ENCODE data around the gene SLC36A3.
"Not testable (repeated sequence)": the region's sequence is repeated elsewhere in the genome, so short reads cannot be mapped to it uniquely, and the experiment has no call there.

Gene SLC36A3

DNA sequence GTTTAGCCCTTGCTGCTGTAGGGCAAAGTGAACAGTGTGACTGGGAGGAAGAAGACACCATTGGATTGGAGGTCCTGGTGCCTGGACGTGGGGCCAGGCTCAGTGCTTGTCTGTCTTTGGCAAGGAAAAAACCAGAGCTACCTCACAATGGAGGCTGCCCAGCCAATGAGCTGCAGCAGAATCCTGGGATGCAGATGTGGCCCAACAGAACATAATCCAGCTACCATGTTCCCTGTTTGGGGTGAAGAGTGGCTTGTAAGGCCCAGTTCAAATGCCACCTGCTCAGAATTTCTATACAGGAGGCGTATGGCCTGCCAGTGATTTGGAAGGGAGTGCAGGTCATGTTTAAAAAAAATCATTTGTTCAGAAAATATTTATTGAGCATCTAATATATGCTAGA lies at the start of gene SLC36A3:
Gene SLC36A3 (minus strand): TSS at position 101 of the 400 bp plus-strand sequence. CDS start 412 bp downstream, outside the sequence.
- DNase-seq (ENCODE audit: low read depth in 2 of 2), result no peak

DNA sequence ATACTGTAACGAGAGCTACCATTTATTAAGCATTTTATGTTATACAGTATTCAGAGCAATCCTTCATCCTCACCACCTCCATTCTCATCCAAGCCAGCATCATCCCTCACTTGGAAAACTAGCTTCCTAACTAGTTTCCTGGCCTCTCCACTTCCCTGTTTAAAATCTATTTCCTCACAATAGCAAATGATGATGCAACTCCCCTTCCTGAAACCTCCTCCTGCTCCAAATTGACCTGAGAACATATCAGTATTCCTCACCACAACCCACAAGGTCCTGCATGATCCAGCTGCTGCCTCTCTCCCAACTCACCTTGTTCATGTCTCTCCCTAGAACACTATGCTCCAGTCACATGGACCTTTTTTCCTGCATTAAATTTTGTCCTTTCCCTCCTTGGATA lies 48.1 kb upstream of the SLC36A3 start:
- DNase-seq (ENCODE audit: low read depth in 2 of 2), result no peak

DNA sequence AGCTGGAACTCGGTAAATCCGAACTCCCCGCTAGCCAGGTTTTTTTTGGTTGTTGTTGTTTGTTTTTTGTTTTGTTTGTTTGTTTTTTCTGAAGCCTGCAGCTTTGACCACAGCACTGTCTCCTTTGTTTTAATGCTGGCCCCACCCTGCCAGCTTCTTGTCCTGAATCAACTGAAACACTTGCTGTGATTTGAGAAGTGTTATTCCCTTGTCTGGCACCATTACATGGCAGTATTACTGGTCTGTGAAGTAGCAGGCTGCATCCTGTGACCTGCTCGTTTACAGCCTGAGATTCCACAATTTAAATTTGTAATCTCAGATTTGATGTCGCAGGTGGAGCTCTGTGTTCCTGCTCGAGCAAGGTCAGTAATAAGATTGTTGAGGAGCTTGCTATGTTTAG lies 45.2 kb upstream of the SLC36A3 start:
- no peak for DNase-seq (ENCODE audit: low read depth in 2 of 2)

DNA sequence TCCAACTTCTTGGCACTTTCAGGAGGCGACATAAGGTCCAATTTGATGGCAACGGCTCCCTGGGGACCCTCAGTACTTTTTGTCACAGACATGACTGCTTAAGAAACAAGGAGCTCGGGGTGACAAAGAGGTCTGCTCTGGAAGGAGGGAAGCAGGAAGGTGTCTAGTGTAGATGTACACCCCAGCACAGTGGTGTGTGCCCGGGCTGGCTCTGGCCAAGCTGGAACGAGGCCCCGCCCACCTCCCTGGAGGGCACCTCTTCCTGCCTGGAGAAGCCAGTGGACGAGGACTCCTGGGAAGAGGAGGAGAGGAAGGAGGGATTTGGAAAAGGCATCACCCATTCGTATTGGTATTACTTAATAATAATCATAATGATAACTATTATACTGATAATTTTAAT lies 43.8 kb upstream of the SLC36A3 start, which contains the start of gene SLC36A2:
Gene SLC36A2 (minus strand): TSS at position 191 of the 400 bp plus-strand sequence. CDS start 99 bp downstream, at position 92.
- no peak for DNase-seq (ENCODE audit: low read depth in 2 of 2)

DNA sequence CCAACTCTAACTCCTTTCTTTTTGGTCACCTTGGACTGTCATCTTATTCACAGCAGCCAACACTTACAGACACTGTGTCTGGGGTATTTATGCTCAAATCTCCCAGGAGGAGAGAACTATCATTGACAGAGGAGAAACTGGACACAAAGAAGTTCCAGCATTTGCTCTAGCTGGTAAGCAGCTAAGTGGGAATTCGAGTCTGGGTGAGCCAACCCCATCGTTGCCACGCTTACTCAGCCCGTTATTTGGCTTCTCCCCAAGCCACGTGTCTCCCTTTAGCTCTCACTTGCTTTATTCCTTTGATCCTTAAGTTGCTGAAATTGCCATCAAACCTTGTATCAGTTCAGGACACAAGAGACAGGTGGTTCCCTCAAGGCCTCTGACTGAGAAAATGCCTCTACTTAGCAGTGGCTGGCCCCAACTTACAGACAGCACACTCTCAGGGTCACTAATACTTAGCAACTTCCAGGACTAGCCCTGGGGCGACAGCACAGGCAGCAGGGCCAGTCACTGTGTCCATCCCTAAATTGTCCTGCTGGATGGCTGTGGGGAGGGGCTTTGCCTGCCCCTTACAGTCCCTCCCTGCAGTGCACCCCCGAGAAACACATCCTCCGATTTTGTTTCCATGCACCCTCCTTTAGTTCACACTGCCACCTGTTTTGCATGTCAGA lies 42.4 kb upstream of the SLC36A3 start:
- DNase-seq (ENCODE audit: low read depth in 2 of 2), result no peak

DNA sequence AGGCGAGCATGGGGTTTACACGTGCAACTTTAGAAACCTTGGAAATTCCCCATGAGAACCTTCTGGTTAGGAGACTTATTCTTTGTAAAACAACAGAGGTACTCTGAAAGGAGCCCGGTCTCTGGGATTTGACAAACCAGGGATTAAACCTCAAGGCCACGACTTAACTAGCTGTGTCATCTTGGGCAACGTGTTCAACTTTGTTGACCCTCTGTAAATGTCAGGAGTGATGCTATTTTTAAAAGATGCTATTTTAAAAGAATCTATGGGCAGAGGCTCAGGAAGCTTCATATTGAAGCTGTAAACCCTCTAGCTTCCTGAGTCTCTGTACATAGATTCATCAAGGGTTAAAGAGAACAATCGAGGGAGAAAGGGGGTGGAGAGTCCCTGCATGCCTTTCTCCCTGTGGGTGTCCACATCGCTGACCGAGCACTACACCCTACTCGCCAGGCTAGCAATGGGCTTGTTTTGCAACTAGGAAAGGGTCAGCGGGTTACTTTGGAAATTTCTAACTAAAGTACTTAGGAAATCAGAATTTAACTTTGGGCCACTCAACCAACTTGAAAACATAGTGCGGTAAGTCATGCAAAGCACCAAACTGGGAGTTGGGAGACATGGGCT lies 41.7 kb upstream of the SLC36A3 start:
- no peak for DNase-seq (ENCODE audit: low read depth in 2 of 2)

DNA sequence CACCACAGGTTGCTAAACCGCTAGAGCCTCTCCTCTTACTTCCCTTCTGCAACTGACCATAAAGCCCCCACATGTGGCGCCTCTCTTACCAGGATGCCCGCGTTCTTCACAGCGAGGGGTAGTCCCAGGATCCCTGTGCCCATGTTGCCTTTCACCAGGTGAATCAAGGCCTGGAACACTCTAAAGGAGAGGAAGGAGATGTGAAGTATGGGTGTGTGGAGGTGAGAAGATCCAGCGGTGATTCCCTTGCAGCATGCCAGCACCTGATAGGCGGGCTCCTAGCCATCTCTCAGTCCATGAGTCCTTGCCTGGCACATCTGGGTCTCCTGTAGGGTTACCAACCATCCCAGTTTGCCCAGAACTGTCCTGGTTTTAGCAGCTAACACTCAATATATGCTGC lies 40.5 kb upstream of the SLC36A3 start:
- DNase-seq (ENCODE audit: low read depth in 2 of 2), result no peak

DNA sequence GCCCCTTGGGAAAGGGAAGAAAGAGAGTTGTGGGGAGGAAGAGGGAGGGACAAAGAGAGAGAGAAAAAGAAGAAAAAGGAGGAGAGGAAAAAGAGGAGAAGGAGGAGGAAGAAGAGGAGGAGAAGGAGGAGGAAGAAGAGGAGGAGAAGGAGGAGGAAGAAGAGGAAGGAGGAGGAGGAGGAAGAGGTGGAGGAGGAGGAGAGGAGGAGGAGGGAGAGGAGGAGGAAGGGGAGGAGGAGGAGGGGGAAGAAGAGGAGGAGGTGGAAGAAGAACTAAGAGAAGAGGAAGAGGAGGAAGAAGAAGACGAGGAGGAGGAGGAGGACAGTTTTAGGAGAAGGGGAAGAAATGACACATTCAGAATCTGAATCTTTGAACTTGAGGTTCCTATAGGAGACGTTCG lies 36.4 kb upstream of the SLC36A3 start:
- no peak for DNase-seq (ENCODE audit: low read depth in 2 of 2)

DNA sequence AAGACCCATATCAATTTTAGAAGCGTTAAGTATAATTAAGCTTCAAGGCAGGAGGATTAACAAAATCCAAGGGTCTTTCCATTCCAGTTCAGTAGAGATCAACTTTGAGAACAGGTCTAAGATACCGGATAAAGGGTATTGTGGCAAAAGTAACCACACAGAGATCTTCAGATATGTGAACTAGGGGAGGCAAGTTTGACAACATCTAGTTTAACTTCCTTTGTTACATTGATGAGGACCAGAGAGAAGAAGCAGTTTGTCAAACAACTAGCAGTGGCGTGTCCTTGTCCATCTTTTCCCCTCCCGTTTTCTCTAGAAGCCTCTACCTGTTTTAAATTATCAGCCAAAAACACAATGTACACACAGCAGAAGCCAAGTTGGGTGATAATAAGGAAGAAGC lies 35.2 kb upstream of the SLC36A3 start:
- no peak for DNase-seq (ENCODE audit: low read depth in 2 of 2)

DNA sequence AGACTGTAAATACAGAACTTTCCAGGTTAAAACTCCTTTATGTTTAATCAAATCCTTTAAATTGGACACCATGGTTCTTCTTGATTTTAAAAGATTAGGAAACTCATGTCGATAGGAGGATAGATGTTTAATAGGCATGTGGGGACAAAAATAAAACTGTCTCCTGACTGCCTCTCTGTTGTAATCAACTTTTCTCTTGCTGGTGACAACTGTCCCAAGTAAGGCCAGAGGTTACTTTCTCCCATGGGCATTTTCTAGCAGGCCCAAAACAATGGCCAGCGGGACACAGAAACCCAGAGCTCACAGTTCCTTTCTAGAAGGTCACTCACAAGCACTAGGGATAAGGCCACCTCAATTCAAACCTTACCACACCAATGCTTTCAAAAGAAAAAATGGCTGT lies 29.3 kb upstream of the SLC36A3 start:
- DNase-seq (ENCODE audit: low read depth in 2 of 2), result no peak

DNA sequence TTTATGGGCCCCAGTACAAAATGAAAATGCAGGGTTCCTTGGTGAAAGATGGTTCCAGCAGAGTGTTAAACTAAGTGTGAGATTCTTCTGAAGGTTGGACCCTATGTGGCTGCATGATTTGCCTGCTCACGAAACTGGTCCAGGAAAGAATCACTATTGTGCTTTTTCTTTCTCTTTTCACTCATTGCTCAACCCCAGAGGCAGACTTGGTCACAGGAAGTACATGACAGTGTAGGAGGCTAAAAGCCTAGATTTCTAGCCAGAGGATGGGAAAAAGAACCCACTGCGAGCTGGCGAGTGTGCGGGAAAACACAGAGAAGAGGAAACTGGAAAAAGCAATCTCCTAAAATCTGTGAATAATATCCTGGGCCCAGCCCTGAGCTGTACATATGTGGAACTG lies 25.2 kb upstream of the SLC36A3 start:
- DNase-seq (ENCODE audit: low read depth in 2 of 2), result no peak

DNA sequence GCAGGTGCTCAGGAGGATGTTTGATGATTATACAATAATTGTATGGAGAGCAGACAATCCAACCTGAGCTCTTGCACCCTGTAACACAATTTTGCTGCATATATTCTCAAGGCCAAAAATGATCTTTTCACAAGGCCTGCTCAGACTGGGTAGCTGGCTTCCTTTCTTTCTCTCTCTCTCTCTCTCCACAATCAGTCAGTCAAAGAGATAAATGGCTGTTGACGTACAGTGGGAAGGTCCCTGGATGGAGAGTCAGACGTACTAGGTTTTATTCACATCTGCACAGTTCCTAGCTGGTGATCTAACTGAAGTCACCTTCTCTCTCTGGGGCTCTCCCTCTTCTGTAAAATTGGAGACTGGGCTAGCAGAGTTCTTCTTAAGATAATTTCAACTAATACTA lies 24.0 kb upstream of the SLC36A3 start:
- no peak for DNase-seq (ENCODE audit: low read depth in 2 of 2)

DNA sequence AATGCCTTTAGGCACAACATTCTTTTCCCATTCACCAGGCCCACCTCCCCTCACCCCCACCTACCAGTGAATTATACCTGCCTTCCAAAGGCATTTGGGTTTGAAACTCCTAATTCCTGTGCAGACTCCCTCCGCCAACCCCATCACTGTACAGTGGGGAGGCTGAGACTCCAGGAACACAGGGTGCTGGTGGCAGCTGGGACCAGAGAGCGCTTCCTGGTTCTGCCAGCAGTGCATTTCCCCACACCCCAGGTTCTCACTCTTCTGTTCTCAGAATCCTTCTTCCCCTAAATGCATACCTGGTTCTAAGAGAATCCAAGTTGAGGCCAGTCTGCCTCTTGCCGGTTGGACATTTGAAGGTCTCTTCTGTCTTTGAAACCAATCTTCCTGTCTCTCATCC lies 22.7 kb upstream of the SLC36A3 start:
- DNase-seq (ENCODE audit: low read depth in 2 of 2), result no peak

DNA sequence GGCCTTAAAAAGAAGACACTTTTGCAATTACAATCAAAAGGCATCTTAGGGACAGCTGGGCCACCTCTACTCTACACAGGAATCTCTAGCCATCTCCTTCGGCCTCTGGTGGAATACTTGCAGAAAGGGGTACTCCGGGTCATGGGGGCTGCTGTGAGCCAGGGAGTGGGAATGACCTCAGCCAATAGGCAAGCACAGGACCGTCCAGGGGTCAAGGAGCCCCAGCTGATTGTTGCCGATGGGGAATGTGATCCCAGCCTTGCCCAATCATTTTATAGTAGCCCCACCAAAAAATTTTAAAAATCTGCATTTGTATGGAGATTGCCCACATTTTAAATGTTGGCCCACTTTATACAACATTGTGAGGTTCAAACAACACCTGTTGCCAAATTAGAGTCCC lies 16.9 kb upstream of the SLC36A3 start:
- DNase-seq (ENCODE audit: low read depth in 2 of 2), result no peak

DNA sequence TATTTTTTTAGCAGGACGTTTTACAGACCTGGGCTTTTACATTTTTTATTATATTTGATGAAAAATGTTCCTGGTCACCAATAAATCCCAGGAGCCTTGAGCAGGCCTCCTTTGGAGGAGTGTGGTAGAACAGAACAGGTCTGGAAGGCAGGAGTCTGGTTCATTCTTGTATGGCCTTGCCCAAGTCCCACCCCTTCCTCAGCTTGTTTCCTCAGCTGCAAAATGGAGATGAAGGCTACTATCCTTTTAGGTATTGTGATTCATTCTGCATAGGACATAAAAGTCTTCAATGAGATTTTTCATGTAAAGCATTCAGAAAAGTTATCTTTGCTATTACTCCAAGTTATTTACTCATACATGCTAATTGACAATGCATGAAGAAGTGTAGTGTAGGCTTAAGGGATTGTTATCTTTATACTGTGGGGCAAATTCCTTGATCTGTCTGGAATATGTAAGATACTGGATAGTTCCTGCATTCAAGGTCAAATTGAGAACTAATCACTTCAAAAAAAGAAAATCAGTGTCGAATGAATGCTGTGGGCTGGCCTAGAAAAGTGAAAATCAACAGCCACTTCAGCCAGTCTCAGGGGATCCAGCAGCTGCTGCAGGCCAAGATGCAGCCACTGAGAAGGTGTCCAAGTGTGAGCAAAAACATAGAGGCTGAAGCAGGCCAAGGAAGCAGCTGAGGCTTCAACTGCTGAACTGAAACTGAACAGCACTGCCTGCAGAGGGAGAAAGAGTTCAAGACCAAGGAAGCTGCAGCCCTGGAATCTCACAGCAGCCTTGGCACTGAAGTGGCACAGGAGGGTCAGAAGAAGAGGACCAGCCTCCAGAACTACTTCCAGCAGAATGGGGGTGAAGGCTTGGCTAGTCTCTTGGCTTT lies 15.5 kb upstream of the SLC36A3 start:
- DNase-seq (ENCODE audit: low read depth in 2 of 2), result no peak

DNA sequence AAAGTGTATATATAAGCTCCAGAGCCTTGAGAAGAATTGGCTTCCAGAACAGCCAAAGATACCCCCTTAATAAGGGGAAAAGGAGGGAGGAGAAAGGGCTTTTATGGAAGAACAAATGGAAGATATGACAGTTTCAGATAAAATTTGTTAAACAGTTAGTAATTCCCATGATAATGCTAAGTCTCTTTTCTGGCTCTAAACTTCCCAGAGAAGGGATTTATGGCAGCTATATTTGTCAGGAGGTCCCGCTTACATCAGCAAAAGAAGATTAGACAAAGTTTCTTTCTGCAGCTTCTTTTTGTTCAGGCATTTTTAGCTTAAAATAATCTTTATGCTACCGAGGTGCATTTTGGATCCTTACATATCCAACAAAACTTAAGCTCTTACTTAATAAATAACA lies 14.3 kb upstream of the SLC36A3 start:
- DNase-seq (ENCODE audit: low read depth in 2 of 2), result no peak

DNA sequence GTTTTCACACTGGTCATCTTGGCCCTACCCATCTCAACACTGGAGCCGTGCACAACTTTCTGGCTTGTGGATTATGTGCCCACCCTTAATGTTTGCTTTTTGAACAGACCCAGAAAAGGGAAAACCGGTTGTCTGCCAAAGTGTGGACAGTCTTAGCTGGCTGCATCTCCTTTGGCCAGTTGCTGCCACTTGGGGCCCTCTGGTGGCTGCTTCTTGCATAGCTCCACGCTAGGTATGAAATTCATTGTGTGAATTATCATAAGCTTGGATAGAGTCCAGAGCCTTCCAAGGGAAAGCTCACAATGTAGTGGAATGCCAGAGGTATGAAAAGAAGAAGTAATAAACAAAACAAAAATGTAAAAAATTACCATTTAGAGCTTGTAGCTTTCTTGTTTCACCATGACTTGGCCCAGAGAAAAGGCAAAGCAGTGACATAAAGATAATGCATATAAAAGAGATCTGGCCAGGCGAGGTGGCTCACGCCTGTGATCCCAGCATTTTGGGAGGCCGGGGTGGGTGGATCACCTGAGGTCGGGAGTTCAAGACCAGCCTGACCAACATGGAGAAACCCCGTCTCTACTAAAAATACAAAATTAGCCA lies 12.5 kb upstream of the SLC36A3 start:
- DNase-seq (ENCODE audit: low read depth in 2 of 2), result peak in 1 of 2 donors; percentile 22

DNA sequence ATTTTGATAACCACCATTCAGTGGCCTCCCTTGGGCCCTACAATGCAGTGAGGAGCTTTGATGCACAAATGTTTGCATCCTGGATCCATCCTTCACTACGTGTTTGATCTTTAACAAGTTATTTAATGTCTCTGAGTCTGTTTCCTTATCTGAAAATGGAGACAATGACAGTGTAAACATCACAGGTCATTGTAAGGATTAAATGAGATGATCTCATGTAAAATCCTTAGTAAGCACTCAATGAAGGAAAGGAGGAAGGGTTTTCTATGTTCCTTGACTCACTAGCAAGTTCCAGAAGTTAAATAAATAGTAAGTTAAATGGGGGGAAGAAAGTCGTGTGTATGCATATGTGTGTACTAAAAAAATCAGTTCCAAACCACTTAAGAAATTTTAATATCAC lies 9.8 kb upstream of the SLC36A3 start:
- DNase-seq (ENCODE audit: low read depth in 2 of 2), result no peak

DNA sequence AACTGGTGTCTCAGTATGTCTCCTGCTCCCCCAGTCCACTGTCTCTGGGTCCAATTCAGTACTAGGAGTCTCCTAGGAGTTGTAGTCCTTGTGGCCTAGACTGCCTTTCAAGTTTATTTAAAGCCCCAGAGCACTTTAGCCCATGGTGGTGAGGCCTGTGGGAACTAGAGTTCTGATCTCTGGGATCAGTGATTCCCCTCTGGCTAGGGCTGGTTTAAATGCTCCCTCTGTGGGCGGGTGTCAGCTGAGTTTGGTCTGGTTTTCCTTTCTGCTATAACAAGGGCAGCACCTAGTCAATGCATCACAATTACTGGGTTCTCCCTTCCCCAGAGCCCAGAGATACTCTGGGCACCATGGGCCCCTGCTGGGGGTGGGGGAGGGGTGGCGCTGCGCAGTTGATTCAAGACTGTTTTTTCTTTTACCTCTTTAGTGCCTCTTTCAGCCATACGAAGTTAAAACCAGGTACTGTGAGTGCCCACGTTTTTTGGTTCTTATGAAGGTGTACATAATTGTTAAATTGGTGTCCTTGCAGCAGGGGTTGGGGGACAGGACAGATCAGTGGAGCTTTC lies 9.3 kb upstream of the SLC36A3 start:
- DNase-seq (ENCODE audit: low read depth in 2 of 2), result no peak

DNA sequence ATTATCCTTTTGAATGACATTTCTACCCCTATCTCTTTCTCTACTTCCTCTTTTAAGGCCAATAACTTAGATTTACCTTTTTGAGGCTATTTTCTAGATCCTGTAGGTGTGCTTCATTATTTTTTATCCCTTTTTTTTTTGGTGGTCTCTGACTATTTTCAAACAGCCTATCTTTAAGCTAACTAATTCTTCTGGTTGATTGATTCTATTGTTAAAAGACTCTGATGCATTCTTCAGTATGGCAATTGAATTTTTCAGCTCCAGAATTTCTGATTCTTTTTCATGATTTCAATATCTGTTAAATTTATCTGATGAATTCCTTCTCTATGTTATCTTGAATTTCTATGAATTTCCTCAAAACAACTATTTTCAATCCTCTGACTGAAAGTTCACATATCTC lies 7.4 kb upstream of the SLC36A3 start:
- DNase-seq (ENCODE audit: low read depth in 2 of 2), result no peak

DNA sequence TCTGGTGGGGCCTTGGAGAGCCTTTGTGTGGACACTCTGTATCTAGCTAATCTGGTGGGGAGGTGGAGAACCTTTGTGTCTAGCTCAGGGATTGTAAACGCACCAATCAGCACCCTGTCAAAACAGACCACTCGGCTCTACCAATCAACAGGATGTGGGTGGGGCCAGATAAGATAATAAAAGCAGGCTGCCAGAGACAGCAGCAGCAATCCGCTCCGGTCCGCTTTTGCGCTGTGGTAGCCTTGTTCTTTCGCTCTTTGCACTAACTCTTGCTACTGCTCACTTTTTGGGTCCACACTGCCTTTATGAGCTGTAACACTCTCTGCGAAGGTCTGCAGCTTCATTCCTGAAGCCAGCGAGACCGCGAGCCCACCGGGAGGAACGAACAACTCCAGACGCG lies 6.3 kb upstream of the SLC36A3 start:
- DNase-seq (ENCODE audit: low read depth in 2 of 2), result not testable (repeated sequence)

DNA sequence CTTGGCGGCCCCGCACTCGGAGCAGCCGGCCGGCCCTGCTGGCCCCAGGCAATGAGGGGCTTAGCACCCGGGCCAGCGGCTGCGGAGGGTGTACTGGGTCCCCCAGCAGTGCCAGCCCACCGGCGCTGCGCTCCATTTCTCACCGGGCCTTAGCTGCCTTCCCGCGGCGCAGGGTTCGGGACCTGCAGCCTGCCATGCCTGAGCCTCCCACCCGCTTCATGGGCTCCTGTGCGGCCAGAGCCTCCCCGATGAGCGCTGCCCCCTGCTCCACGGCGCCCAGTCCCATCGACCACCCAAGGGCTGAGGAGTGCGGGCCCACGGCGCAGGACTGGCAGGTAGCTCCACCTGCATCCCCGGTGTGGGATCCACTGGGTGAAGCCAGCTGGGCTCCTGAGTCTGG lies 5.7 kb upstream of the SLC36A3 start:
- DNase-seq (ENCODE audit: low read depth in 2 of 2), result not testable (repeated sequence)
